Dedifferentiated amniotic fluid mesenchymal stem cell (primary cell): ENCODE measurements around the gene RASGRP3.
A peak's percentile ranks its signal among the peaks of the same experiment; 100 is the strongest.

Source experiments
- DNase-seq: peaks from one replicate; pipeline ENCODE4 v3.0.0-alpha.2; 2016; ENCODE audit errors: extremely low spot score

RASGRP3 gene

GRCh38 chr2:33581872-33582271 lies 105.4 kb downstream of the RASGRP3 start:
- no peak for DNase-seq

GRCh38 chr2:33583194-33583938 lies 106.9 kb downstream of the RASGRP3 start:
- DNase-seq: peak; percentile 65

- no peak for DNase-seq
These were observed 110.3 kb downstream of the RASGRP3 start for GRCh38 chr2:33586766-33587165.

GRCh38 chr2:33588232-33588631 lies 111.8 kb downstream of the RASGRP3 start:
- DNase-seq: peak; percentile 43

GRCh38 chr2:33589444-33589843 lies 113.0 kb downstream of the RASGRP3 start:
- no peak for DNase-seq

- DNase-seq: no peak
These were observed 118.9 kb downstream of the RASGRP3 start for GRCh38 chr2:33595385-33595784.

GRCh38 chr2:33597026-33597425 lies 120.6 kb downstream of the RASGRP3 start:
- DNase-seq: no peak

GRCh38 chr2:33598561-33599174 lies 122.2 kb downstream of the RASGRP3 start:
- DNase-seq: peak; percentile 36

GRCh38 chr2:33599175-33599942 lies 122.9 kb downstream of the RASGRP3 start, which contains the start of gene FAM98A:
TSS of gene FAM98A (minus strand) at chr2:33599299. CDS start at chr2:33599221, 78 bp downstream.
- DNase-seq: peak; percentile 99

- DNase-seq: no peak
These were observed 123.4 kb downstream of the RASGRP3 start for GRCh38 chr2:33599943-33600192.

- DNase-seq: no peak
These were observed 125.9 kb downstream of the RASGRP3 start for GRCh38 chr2:33602201-33602830.

GRCh38 chr2:33603416-33603815 lies 127.0 kb downstream of the RASGRP3 start:
- DNase-seq: no peak

- no peak for DNase-seq
These were observed 128.6 kb downstream of the RASGRP3 start for GRCh38 chr2:33605056-33605455.

GRCh38 chr2:33606100-33606499 lies 129.7 kb downstream of the RASGRP3 start:
- no peak for DNase-seq

- no peak for DNase-seq
These were observed 130.2 kb downstream of the RASGRP3 start for GRCh38 chr2:33606622-33607021.

- DNase-seq: no peak
These were observed 130.8 kb downstream of the RASGRP3 start for GRCh38 chr2:33607251-33607721.

- no peak for DNase-seq
These were observed 131.5 kb downstream of the RASGRP3 start for GRCh38 chr2:33607905-33608304.

- DNase-seq: no peak
These were observed 137.7 kb downstream of the RASGRP3 start for GRCh38 chr2:33614190-33614589.
